ENCODE measurements around the gene VPS51.

Gene VPS51

DNA sequence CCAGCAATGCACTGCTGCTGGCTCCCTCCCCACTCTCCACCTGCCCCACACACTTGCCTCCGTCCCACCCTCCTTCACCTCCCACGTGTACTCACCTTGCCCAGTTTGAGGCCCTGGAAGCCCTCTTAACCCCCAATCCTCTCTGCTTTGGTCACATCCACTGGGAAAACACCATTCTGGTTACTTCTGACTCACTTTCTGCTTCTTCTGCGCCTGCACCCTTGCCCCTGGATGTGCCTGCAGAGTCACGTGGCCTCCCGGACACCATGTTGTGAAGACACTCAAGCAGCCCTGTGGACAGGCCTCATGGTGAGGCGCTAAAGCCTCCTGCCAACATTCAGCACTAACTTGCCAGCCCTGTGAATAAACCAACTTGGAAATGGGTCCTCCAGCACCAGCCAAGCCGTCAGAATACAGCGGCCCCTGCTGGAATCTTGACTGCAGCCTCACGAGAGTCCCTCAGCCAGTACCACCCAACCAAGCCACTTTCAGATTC lies 35.1 kb upstream of the VPS51 start:
- ChIA-PET CTCF (no interaction called here), POLR2A (no interaction called here)
- DNase-seq (ENCODE audit: low read depth, low spot score): no peak
- no peak overlapping the region for H3K4me3 ChIP-seq (ENCODE audit: low read depth, low read length)
- no peak for TF ChIP-seq CTCF (IDR thresholded peaks at IDR 0.05; ENCODE audit: insufficient read depth, low read length, missing control alignments)

DNA sequence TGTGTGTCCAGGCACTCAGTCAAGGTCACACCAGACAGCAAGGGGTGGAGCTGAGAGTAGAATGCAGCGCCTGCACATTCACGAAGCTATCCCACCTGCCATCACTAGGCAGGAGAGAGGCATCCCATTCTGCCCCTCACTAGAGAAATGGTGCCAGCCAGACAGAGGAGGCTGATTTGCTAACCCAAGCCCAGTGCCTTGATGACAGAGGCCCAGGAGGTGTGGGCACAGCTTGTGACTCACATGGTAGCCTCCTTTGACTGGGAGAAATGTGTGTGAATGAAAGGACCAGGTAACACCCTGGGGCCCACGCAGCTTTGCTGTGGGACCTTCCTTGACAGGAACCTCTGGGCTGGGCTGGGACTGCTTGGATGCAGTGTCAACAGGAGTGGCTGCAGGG lies 32.5 kb upstream of the VPS51 start:
- CTCF ChIA-PET: interaction anchor here (1.2 kb wide), 1 partner anchor 12 kb away, joined by 3 read pairs; no protein-coding TSS in a partner anchor
- no peak for TF ChIP-seq CTCF (IDR thresholded peaks at IDR 0.05; ENCODE audit: insufficient read depth, low read length, missing control alignments)
- DNase-seq (ENCODE audit: low read depth, low spot score): no peak
- POLR2A ChIA-PET: no interaction called here
- no peak overlapping the region for H3K4me3 ChIP-seq (ENCODE audit: low read depth, low read length)

GRCh38 chr11:65064847-65065240 lies 31.2 kb upstream of the VPS51 start:
- no peak for DNase-seq (ENCODE audit: low read depth, low spot score)
- ChIA-PET POLR2A (interaction anchor here (1.0 kb wide), 1 partner anchor 22 kb away, joined by 3 read pairs; no protein-coding TSS in a partner anchor), CTCF (no interaction called here)
- no peak for TF ChIP-seq CTCF (IDR thresholded peaks at IDR 0.05; ENCODE audit: insufficient read depth, low read length, missing control alignments)
- no peak overlapping the region for H3K4me3 ChIP-seq (ENCODE audit: low read depth, low read length)

DNA sequence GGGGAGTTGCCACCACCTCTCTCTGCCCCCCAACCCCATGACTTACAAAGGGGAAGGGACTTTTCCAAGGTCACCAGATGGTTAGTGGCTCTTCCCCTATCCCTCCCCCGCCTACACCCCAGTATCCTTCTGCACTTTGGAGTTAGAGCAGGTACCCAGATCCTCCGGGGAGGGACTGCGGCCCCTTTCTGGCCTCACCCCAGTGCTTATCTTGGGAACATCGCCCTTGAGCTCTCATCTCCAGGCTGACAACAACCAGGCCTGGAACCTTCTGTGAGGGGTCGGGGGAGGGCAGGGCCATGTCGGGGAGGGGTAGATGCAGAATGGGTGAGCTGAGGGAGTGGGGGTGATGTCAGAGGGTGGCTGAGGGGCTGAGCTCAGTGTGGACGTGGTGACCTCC lies 30.2 kb upstream of the VPS51 start:
- no peak overlapping the region for H3K4me3 ChIP-seq (ENCODE audit: low read depth, low read length)
- TF ChIP-seq CTCF (IDR thresholded peaks at IDR 0.05; ENCODE audit: insufficient read depth, low read length, missing control alignments): no peak
- POLR2A ChIA-PET: no interaction called here
- CTCF ChIA-PET: interaction anchor here (0.8 to 1.3 kb wide), 2 partner anchors 10 to 51 kb away, joined by 3 read pairs; no protein-coding TSS in a partner anchor
- no peak for DNase-seq (ENCODE audit: low read depth, low spot score)

DNA sequence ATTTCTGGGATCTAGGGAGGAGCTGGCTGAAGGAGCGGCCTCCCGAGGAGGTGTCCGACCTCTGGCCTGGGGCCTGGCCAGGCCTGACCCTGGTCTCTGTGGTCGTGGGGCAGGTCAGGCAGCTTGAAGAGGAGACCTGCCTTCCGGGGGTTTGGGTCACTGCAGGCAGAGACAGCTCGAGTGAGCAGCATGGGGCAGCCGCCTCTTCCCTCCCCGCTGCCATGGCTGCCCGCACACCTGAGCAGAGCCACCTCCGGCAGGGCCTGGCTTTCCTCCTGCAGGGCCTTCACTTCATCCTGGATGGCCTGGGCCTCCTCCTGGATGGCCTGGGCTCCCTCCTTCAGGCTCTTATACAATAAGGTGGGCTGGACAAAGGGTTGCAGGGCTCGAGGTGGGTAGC lies 29.7 kb upstream of the VPS51 start:
- H3K4me3 ChIP-seq (ENCODE audit: low read depth, low read length): no peak overlapping the region
- TF ChIP-seq CTCF (IDR thresholded peaks at IDR 0.05; ENCODE audit: insufficient read depth, low read length, missing control alignments): no peak
- ChIA-PET CTCF (interaction anchor here (0.8 to 1.3 kb wide), 2 partner anchors 10 to 52 kb away, joined by 3 read pairs; no protein-coding TSS in a partner anchor), POLR2A (no interaction called here)
- no peak for DNase-seq (ENCODE audit: low read depth, low spot score)

DNA sequence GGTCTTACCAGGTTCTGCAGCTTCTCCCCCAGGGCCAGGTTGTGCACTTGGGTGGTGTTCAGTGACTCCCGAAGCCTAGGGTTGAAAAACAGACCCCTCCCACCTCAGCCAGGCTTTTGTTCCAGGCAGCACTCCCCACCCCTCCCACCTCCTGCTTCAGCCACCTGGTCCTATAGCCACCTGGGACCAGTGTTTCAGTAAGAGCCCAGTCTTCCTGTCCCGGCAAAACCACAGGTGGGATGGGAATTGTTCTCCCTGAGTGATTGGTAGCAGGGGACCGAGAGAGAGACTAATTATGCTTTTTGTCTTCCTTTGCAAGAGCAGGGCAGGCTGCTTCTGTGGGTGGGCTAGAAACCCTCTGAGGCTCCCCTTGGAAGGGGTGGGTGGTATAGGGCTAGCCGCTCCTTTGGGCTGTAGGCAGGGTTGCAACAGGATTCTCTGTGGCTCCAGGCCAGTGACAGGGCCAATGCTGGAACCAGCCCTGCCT lies 29.2 kb upstream of the VPS51 start:
- DNase-seq (ENCODE audit: low read depth, low spot score): no peak
- POLR2A ChIA-PET: no interaction called here
- CTCF ChIA-PET: interaction anchor here (0.8 to 1.3 kb wide), 2 partner anchors 9 to 52 kb away, joined by 3 read pairs; no protein-coding TSS in a partner anchor
- no peak overlapping the region for H3K4me3 ChIP-seq (ENCODE audit: low read depth, low read length)
- no peak for TF ChIP-seq CTCF (IDR thresholded peaks at IDR 0.05; ENCODE audit: insufficient read depth, low read length, missing control alignments)
